MM.1S (cell line): ENCODE results near the gene AIDA.

Experiments used
- DNase-seq: peaks from one replicate; pipeline ENCODE4 v3.0.0-alpha.2; 2015
- H2AFZ ChIP-seq: fragments of 300-600 bp; sonication (generic); 2 replicates; pipeline ENCODE4 v1.6.0; 2016; ENCODE audit warnings: antibody characterized with exemption, low read length
- H3F3A ChIP-seq: fragments of 300-600 bp; sonication (generic); 2 replicates; pipeline ENCODE4 v1.6.1; 2016; ENCODE audit warnings: mild to moderate bottlenecking, antibody characterized with exemption, low read length, moderate library complexity, mixed read lengths; ENCODE audit not compliant: insufficient read depth
- H3K27ac ChIP-seq: fragments of 300-600 bp; sonication (generic); 2 replicates; pipeline ENCODE4 v1.5.1; 2016; ENCODE audit warnings: mild to moderate bottlenecking, low read length
- H3K27me3 ChIP-seq: fragments of 300-600 bp; sonication (generic); replicated peaks from 2 replicates; pipeline ENCODE4 v1.6.0; 2016; ENCODE audit warnings: low read length; ENCODE audit not compliant: insufficient read depth
- H3K36me3 ChIP-seq: fragments of 300-600 bp; sonication (generic); replicated peaks from 2 replicates; pipeline ENCODE4 v1.6.1; 2016; ENCODE audit warnings: mild to moderate bottlenecking, low read length, mixed read lengths; ENCODE audit not compliant: insufficient read depth
- H3K4me1 ChIP-seq: fragments of 300-600 bp; sonication (generic); 2 replicates; pipeline ENCODE4 v1.6.1; 2016; ENCODE audit warnings: low read length, mixed read lengths
- H3K4me2 ChIP-seq: fragments of 300-600 bp; sonication (generic); 2 replicates; pipeline ENCODE4 v1.6.0; 2016; ENCODE audit warnings: low read depth, low read length
- H3K4me3 ChIP-seq: fragments of 300-600 bp; sonication (generic); 2 replicates; pipeline ENCODE4 v1.5.1; 2016; ENCODE audit warnings: low read length, mixed read lengths
- H3K79me2 ChIP-seq: fragments of 300-600 bp; sonication (generic); 2 replicates; pipeline ENCODE4 v1.6.1; 2016; ENCODE audit warnings: mixed run types, low read length, mixed read lengths
- H3K9ac ChIP-seq: fragments of 300-600 bp; sonication (generic); 2 replicates; pipeline ENCODE4 v1.6.1; 2016; ENCODE audit warnings: low read length, mixed read lengths
- H3K9me2 ChIP-seq: fragments of 300-600 bp; sonication (generic); replicated peaks from 2 replicates; pipeline ENCODE4 v1.6.1; 2016; ENCODE audit warnings: mild to moderate bottlenecking, low read length, mixed read lengths; ENCODE audit not compliant: insufficient read depth
- H3K9me3 ChIP-seq: fragments of 300-600 bp; sonication (generic); replicated peaks from 2 replicates; pipeline ENCODE4 v1.6.1; 2016; ENCODE audit warnings: mild to moderate bottlenecking, low read length, mixed read lengths; ENCODE audit not compliant: insufficient read depth
- H4K20me1 ChIP-seq: fragments of 300-600 bp; sonication (generic); 2 replicates; pipeline ENCODE4 v1.6.1; 2016; ENCODE audit warnings: mild to moderate bottlenecking, low read length, moderate library complexity, mixed read lengths; ENCODE audit not compliant: insufficient read depth
- CTCF ChIP-seq: fragments of 300-600 bp; sonication (generic); IDR thresholded peaks from 2 replicates; pipeline ENCODE4 v1.5.1; 2016; ENCODE audit warnings: antibody characterized with exemption, low read length, mixed read lengths
- EZH2 ChIP-seq: fragments of 300-600 bp; sonication (generic); optimal IDR thresholded peaks from 2 replicates; pipeline ENCODE3; 2017; ENCODE audit warnings: low read depth, mild to moderate bottlenecking, antibody characterized with exemption, low read length, mixed read lengths
- EZH2phosphoT487 ChIP-seq: fragments of 300-600 bp; sonication (generic); IDR thresholded peaks from 2 replicates; pipeline ENCODE4 v1.6.1; 2018; ENCODE audit warnings: antibody characterized with exemption, low read length

AIDA gene

GRCh38 chr1:222632749-222633148 is 79.5 kb downstream of the AIDA start:
- Histone ChIP-seq H3K9me2 (no peaks in the 10 kb centered on the region), H3K27me3 (no peaks in the 10 kb centered on the region), H4K20me1 (no peaks in the 10 kb centered on the region), H3K4me2 (no peak overlapping the region), H3K4me1 (no peaks in the 10 kb centered on the region), H2AFZ (no peak overlapping the region), H3K9ac (no peak overlapping the region), H3K4me3 (no peak overlapping the region), H3K27ac (no peak overlapping the region), H3F3A (no peaks in the 10 kb centered on the region), H3K79me2 (no peaks in the 10 kb centered on the region), H3K9me3 (no peaks in the 10 kb centered on the region), H3K36me3 (no peaks in the 10 kb centered on the region)
- no peak for DNase-seq
- TF ChIP-seq EZH2phosphoT487 (no peak), CTCF (no peak), EZH2 (no peak)

- H3K9ac ChIP-seq: no peak overlapping the region
- H3K4me2 ChIP-seq: no peak overlapping the region
- DNase-seq: no peak
- H3K4me1 ChIP-seq: no peaks in the 10 kb centered on the region
- H3K9me3 ChIP-seq: no peaks in the 10 kb centered on the region
- H2AFZ ChIP-seq: no peak overlapping the region
- no peaks in the 10 kb centered on the region for H3F3A ChIP-seq
- H4K20me1 ChIP-seq: no peaks in the 10 kb centered on the region
- H3K79me2 ChIP-seq: no peaks in the 10 kb centered on the region
- no peak for TF ChIP-seq EZH2phosphoT487
- no peak for TF ChIP-seq EZH2
- TF ChIP-seq CTCF: no peak
- no peaks in the 10 kb centered on the region for H3K27me3 ChIP-seq
- no peaks in the 10 kb centered on the region for H3K9me2 ChIP-seq
- no peak overlapping the region for H3K4me3 ChIP-seq
- H3K36me3 ChIP-seq: no peaks in the 10 kb centered on the region
- H3K27ac ChIP-seq: no peak overlapping the region
These were observed 80.6 kb downstream of the AIDA start for GRCh38 chr1:222631611-222632208.

- Histone ChIP-seq H3K36me3 (no peaks in the 10 kb centered on the region), H3K9ac (no peak overlapping the region), H3K27me3 (no peaks in the 10 kb centered on the region), H3K27ac (no peak overlapping the region), H3K4me3 (no peak overlapping the region), H2AFZ (no peak overlapping the region), H3K79me2 (no peaks in the 10 kb centered on the region), H4K20me1 (no peaks in the 10 kb centered on the region), H3K9me3 (no peaks in the 10 kb centered on the region), H3K4me1 (no peaks in the 10 kb centered on the region), H3K9me2 (no peaks in the 10 kb centered on the region), H3F3A (no peaks in the 10 kb centered on the region), H3K4me2 (no peak overlapping the region)
- no peak for DNase-seq
- TF ChIP-seq EZH2: no peak
- TF ChIP-seq EZH2phosphoT487: no peak
- TF ChIP-seq CTCF: no peak
These were observed 82.3 kb downstream of the AIDA start for GRCh38 chr1:222629921-222630535.
